Body of pancreas (tissue), 4 donors: ENCODE results near the gene COL3A1.

ENCODE experiments used
- CTCF ChIP-seq, 7 experiments: fragments of 450-650 bp in 4 of 7; fragments of 200-600 bp in 3 of 7; sonication (generic) in 3 of 7; IDR thresholded peaks; one replicate each; pipeline ENCODE4 v1.5.1; 2016 to 2019; ENCODE audit warnings: antibody characterized with exemption in 7 of 7
- POLR2A ChIP-seq, 3 donors: fragments of 450-650 bp; IDR thresholded peaks; one replicate each; pipeline ENCODE4 v1.6.1; 2016; ENCODE audit warnings: antibody characterized with exemption in 3 of 3, mild to moderate bottlenecking in 2 of 3

- TF ChIP-seq CTCF (IDR thresholded peaks at IDR 0.05) (no peak), POLR2A (IDR thresholded peaks at IDR 0.05) (no peak)
These were observed 75.6 kb downstream of the COL3A1 start for GRCh38 chr2:189049709-189050164.
